ENCODE measurements around the gene FREY1.

FREY1 gene, protein sequence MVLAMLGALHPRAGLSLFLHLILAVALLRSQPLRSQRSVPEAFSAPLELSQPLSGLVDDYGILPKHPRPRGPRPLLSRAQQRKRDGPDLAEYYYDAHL

DNA sequence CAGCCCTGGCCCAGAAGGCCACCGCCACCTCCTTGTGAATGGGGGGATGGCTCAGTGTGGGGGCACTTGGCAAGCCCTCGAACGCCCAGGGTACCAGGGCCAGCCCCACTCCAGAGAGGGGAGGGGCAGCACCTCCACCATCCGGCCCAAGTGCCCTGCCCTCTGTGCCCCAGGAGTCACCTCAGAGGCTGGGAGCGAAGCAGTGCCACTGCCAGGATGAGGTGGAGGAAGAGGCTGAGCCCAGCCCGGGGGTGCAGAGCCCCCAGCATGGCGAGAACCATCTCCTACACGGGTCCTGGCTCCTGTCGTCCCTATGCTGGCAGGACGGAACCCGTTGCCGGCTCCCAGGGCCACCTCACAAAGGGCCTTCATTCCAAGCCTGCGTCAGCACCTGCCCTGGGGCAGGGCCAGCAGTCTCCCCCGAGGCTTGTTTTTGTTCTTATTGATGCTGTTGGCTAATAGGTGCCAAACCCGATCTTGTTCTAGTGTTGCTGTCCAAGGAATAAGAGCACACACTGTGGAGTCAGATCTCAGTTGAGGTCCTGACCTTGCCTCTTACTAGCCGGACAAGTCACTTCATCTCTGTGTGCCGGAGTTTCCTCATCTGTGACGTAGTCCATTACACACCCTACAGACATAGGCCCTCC lies at the start of gene FREY1:
Gene FREY1 (minus strand): TSS at position 307 of the 647 bp plus-strand sequence. CDS start 26 bp downstream, at position 281.
- no peak for DNase-seq

DNA sequence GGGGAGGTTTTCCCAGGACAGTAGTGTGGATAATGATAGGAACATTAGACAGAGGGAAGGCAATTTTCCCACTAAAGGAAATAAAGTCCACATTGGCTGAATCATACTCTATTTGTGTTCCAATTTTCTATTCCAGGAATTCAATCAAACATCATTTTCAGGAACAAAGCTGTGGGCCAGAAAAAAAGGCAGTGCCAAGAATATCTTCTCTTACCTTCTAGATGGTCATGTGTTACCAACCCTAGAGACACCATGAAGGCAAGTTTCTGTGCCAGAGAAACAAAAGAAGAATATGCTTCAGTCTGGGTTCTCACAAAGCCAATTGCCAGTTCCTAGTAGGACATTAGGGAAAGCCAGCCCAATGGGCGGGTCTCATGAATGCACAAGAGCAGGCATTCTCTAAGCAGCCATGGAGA lies 42.9 kb upstream of the FREY1 start:
- DNase-seq, result no peak

DNA sequence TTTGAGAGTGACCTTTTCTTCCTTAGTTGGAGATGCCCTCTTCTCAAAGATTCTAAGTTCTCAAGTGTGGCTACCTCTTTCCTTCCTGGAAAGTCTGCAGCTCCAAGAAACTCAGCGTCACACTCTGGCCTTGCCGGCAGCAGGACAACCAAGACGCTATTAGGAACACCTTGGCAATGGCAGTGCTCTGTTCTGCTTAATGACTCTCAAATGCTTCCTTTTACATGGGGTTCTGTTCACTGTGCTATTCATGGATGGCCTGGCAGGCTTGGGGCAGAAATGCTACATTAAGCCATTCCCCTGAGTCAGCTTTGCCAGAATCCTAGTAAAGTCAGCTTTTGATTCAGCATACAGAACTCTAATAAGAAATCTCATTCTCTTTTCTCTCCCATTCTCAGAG lies 41.3 kb upstream of the FREY1 start:
- no peak for DNase-seq

DNA sequence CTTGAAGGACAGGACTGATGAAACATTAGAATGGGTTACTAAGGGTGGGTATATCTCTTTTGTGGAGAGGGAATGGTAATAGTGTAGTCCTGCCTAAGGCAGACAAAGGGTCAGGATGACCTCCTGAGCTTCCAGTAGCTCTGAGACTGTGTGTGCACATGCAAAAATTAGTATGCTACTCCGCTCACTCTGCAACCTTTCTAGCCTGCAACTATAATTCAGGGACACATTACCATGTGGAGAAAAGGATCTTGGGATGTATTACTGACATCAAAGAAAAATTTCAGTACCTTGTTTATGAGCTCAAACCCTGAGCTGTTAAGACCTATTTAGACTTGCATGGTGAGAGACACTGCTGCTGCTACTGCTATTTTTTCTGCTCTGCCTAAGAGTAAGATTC lies 40.8 kb upstream of the FREY1 start:
- DNase-seq, result no peak

DNA sequence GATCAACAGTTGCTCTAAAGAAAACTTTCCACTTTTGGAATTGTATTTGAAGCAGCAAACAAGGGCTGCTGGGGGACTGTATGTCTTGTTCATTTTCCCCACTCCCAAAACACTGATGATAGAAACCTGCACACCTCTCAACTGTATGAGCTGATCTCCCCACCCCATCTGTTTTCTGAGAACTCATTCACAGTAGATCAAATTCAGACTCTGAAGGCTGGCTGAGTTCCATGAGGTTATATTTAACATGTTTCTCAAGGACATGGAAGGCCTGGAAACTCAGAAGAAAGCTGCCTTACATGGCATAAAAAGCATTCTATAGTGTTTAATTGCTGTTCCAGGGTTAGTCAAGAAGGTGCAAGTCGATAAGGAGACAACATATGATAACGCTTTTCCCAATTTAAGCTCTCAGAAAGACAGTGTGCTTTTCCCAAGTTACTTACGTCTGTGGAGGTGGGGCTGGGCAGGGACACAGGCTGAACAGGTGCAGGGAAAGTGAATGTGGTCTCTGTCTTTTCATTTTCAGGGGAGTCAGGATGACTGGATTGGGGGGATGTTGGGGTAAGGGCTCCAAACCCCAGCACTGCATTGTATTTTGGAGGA lies 38.4 kb upstream of the FREY1 start:
- DNase-seq, result no peak

DNA sequence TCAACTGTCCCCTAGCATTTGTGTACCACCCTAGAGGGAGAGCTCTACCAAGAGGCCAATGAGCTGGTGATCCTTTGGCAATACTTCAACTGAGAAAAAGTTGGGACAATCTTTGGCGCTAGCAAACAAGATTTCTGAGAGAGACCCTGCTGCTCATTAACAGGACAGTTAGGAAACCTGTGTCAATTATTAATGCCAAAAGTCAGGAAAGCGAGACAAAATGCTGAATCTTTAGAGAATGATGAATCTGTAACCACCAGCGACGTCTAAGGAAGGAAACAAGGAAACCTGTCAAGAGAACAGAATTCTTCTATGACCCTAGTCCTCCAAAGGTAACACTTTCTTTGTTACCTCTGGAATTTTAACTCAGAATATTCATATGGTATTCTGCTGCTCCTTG lies 35.3 kb upstream of the FREY1 start:
- no peak for DNase-seq

DNA sequence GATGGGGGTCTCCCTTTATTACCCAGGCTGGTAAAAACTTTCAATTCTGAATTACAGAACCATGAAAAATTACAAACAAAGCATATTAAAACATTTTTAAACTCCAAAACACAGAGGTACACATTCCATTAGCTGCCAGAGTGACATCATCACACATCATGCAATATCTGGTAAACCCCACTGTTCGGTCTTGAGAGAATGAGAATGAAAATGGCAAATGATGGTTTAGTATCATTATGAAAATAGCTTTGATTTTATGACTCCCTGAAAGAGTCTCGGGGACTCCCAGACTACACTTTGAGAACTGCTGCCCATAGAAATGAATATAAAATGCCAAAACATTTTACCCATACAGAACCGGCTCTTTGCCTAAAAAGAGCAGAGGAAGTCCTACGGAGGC lies 34.2 kb upstream of the FREY1 start:
- DNase-seq, result no peak

DNA sequence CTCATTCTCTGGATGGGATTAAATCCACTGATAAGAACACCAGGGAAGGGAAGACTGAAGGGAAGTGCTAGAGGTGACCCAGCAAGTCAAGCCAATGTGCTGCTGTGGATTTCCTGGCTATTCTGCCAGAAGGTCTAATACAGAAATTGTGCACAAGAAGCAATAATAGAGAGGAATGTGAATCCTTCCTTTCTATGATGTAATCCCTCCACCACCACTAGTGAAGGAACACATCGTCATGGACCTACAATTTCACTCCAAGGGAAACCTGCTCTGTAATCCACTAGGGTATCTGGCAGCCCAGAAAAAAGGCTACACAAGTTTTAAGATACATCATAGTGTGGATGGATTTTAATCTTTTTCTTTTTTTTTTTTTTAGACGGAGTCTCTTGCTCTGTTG lies 32.8 kb upstream of the FREY1 start:
- DNase-seq, result no peak

DNA sequence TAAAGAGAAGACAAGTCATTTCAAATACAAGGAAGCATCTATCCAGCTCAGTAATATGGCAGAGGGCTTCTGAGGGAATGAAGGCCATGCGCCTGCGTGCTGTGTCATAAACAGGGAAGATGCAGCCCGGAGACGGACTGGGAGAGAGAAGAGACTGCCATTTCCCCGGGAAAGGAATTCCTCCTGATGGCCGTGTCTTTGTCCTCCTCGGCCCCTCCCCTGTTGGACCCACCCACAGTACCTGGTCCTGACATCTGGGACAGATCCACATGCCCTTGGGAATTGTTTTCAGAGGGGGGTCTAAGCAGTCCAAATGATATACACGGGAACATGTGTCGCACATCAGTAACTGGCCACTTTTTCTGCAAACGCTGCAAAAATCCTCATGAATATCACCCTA lies 30.8 kb upstream of the FREY1 start:
- no peak for DNase-seq

DNA sequence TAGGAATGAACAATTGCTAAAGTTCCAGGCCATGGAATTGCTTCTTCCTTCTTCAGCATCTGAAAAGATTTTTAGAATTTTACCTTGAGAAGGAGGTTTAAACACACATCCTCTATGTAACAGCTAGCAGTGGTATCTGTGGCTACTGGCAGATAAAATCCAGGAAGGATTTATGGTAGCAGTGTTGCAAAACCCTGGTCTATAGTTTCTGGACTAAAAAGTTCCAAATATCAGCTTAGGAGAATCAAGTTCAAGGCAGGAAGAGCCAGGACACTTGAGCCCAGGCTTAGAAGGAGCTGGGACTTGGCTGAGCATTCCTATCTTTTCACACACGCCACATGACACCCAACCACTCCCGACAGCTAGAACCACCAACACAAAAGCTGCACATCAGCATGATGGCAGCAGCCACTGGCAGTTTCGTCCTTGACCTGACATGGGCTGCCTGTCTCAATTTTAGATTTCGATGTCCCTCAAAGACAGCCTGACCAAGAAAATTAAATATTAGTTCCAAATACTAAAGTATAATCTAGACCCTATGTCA lies 29.5 kb upstream of the FREY1 start:
- DNase-seq, result no peak

DNA sequence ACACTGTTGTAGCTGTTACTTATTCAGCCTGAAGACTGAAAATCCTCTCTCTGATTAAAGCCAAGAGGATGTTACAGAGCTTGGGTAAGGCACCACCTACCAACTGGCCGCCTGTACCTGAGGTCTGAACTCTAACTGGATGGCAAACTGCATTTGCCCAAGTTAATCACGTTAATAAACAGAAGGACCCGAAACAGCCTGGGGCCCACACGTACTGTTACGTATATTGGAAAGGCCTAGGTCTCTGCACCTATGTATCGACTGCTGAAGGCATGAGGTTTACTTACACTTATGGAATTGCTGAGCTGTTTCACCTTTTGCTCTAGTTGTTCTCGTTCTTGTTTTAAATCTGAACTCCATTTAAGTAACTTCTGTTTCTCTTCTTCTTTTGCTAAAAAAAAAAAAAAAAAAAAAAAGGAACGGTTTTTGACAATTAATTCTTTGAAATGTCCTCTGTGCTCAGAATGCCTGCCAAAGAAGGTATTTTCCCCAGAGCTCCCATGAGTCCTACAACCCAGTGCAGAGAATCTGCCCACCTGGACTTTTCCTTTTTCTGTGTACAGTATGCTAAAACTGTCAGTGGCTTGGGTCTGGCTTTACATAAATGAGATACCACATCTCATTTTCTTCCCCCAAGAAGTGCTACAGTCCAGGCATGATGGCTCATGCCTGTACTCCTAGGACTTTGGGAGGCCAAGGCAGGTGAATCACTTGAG lies 28.4 kb upstream of the FREY1 start:
- DNase-seq, result no peak

DNA sequence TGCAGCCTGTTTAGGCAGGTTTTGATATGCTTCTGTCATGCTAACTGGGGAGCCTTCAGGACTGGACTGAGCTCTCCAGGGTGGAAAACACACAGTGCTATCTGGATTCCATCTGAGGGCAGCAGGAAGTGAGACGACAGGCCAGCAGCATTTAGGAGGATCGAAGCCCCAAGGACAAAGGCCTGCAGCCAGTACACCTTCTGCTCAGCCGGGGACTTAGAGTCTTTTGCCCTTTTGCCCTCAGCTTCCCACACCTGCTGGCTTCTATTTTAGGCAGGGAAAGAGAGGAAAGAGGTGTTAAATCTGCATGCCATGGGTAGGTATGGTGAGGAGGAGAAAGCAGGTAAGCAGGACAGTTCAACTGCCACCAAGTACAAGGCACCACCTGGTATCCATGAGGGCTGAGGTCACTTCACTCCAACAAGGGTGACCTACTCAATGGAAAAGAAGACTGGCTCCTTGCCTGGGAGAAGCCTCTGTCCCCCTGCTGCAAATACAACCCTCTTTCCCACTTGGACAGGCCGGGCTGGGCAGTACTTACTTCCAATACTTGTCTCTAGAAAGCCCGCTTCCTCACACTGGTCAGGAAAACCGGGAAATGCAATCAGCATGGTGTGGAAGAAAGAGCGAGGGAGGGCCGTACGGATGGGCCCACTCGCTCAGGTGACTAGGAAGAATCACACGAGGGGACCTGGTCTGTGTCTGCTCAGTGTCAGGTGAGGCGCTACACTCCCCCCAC lies 27.7 kb upstream of the FREY1 start:
- DNase-seq, result no peak

DNA sequence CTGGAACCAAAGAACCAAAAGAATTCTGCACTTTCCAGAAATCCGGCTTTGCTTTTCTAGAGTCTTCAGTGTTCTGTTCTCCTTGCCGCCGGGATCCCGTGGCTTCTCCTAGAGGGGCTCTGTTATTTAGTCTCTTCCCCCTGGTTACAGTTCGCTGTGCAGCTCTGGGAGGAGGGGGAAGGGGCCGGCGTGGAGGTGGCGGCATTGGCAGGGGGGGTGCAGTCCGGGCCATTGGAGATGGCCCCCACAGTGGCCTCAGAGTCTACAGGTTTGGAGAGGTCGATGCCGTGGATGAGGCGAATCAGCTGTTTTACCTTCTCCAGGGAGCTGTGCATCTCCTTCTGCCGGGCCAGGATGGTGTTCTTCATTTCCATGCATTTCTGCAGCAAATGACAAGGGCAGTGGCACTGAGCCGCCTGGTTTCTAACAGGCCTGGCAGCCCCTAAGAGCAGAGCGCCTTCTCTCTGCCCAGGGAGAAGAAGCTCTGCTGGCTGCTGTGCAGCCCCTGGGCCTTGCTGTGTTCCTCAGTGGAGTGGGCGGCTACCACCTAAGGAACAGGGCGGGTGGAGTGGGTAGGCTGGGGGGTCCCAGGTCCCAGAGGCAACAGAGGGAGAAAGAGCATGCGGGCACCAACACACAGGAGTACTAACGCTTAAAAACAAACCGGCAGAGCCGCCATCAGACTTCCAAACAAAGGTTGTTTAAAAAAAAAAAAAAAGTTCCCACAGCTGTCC lies 26.9 kb upstream of the FREY1 start:
- DNase-seq, result no peak

DNA sequence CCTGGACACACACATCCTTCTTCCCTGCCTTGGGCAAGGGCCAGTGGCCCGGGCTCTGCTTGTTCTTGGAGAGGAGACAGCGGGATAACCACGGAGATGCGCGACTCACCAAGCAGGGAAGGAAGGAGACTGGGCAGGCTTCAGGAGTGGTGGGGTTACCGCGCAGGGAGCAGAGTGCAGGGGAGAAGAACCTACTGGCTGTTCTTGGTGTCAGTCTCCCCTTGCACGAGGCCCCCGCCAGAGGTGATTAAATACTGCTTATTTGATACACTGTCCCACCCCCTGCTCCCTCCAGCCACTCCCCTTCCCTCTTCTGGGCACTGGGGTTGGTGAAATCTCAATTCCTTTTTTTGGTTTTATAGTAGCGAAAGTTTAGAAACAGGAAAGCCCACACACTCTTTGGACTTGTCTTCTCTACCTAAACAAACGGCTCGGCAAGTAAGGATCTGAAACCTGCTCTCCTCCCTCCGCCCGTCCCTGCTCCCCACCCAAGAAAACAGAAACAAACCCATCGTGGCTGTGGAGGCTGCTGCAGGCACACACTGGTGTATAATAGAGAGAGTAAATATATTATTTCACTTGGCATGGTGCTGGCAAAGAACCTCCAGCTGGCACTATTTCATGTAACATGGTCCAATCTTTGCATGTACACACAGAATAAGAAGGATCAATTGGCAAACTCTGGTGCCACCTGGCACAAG lies 26.2 kb upstream of the FREY1 start:
- DNase-seq, result no peak

DNA sequence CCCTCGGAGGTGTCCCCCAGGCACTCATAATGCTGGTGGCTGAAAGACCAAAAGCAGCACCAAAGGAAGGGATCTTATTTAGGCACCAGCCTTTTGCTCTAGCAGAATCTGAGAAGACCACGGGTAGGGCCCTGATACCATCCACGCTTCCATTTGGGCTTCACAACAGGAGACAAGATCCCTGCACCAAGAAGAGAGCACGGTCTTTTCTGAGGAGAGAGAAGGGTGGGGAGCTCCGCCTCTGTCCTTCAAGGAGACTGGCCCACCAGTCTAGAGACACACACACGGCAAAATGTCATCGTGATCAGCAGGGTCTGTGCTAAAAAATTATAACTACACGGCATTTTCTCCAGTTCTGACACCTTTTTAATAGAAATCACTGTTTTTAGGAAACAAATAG lies 25.1 kb upstream of the FREY1 start:
- DNase-seq, result no peak

DNA sequence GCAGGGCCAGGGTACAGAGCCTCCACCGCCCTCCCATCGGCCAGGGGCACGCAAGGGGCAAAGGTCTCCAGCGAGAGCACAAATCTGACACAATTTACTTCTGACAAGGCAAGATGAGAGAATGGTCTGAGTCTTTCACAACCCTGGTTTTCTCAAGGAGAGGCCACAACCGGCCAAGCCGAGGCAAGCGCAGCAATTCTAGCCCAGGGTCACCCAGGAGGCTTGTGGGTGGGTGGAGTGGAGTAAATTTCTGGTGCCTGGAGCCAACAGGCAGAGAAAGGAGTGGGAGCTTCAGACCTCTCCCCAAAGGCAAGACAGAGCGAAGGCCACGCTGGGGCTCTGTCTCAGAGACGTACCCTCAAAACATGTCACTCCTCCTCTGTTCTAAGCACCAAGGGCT lies 24.7 kb upstream of the FREY1 start:
- no peak for DNase-seq

DNA sequence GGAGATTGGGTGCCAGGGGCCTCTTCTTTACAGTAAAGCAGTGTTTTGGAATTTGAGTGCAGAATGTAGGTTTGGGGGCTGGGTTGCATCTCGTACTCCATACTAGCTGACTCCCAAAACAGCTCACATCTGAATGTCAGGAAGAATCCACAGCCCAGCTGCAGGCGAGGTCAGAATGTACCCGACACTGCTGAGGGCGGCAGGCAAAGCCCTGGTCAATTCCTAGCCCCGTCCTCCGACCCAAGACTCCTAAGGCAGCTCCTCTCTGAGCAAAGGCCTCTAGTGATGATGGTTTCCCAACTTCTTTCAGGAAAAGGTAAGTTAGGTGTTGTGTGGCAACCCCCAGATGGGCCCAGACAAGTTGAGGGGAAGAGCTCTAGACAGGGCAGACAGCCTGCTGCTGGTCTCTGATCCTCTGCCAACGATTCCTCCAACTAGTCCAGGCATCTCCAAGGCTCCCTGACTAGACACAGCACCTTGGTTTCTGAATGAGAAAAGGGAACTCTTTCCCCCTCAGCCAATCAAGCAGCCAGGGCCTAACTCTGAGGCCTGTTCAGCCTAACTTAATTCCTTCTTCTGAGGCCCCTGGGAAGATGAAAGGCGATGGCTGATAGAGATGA lies 24.0 kb upstream of the FREY1 start:
- DNase-seq, result no peak

DNA sequence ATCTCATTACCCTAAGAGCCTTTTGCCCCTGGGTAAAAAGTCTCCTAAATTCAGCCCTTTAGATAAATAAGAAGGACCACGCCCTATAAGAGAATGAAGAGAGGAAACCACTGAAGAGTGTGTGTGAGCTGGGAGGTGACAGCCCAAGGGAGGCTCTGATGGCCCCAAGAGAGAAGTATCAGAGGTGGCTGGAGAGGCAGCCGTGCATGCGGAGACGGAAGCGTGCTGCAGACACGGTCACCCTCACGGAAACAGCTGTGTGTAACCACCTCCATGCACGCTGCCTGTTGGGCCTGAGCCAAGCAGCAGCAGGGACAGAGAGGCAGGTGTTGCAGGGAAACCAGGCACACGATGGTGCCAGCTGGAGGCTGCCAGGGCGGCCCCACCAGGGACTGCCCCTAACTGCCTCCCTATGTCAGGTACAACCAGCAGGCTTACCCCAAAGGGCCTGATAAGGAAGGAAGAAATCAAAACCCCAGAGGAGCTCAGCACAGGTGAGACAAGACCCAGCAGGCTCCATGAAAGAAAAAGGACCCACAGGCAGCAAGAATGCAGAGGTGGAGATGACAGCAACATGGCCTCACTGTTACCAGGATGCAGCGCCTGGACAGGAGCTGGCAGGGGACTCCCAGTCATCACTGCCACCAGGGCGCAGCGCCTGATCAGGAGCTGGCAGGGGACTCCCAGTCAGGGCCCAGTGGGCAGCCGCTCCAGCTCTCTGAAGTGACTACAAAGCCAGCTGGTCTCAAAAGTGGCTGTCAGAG lies 23.1 kb upstream of the FREY1 start:
- peak; percentile 59 for DNase-seq

DNA sequence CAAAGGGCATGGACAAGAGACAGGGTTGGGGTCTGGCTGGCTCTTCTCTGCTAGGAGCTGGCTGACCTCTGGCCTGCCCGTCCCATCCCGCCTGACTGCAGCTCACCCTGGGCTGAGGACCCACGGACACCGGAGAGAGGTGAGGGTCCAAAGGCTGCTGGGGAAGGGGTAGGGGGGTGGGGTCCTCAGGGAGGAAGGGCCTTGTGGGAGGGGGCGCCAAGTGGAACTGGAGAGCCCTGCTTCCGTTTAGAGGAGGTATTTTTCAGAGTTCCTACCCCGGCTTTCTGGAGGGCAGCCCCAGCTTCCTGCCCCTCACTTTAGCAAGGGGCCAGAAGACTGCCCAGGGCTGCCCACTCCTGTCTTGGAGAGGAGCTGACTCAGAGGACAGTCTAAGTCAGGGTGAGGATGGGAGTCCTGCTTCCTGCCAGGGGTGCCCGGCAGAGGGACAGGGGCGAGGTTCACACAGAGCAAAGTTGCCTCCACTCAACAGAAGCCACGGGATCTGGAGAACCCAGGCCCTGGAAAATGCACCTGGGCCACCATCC lies 22.5 kb upstream of the FREY1 start:
- DNase-seq, result no peak

DNA sequence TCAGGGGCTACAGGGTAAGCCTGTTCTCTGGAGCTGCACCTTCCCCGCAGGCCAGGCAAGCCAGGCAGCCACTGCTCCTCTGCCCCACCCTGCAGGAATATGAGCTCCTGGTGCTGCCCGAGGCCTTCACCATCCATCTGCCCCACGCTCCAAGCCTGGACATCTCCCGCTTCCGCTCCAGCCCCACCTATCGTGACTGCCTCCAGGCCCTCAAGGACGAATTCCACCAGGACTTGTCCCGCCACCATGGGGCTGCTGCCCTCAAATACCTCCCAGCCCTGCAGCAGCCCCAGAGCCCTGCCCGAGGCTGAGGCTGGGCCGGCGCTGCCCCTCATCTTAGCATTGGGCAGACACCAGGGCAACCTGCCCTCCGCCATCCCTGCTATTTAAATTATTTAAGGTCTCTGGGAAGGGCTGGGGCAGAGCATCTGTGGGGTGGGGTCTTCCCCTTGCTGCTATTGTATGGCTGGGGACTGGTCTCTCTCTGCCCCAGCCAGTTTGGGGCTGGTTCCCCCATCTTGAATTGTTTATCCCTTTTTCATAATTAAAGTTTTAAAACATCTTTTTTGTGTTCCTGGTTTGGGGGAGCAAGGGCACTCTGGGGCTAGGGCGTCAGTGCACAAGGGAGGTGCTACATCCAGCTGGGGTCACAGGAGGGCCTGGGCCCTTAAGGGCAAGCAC lies 21.6 kb upstream of the FREY1 start:
- no peak for DNase-seq
